HEK293T (cell line): ENCODE measurements around the gene IBA57.

ENCODE experiments used
- ARNT ChIP-seq: fragments of 450-650 bp; IDR thresholded peaks from 2 replicates; pipeline ENCODE4 v1.6.1; 2017; ENCODE audit warnings: mild to moderate bottlenecking
- BHLHE40 ChIP-seq: fragments of 450-650 bp; IDR thresholded peaks from 2 replicates; pipeline ENCODE4 v1.6.1; 2016; ENCODE audit warnings: mild to moderate bottlenecking, moderate library complexity, borderline replicate concordance
- CTBP1 ChIP-seq: fragments of 450-650 bp; IDR thresholded peaks from 2 replicates; pipeline ENCODE4 v1.6.1; 2016; ENCODE audit warnings: borderline replicate concordance
- ELF4 ChIP-seq: fragments of 450-650 bp; IDR thresholded peaks from 2 replicates; pipeline ENCODE4 v1.6.1; 2017; ENCODE audit warnings: antibody characterized with exemption
- FOXA1 ChIP-seq: fragments of 450-650 bp; IDR thresholded peaks from 2 replicates; pipeline ENCODE4 v1.6.1; 2016; ENCODE audit warnings: mild to moderate bottlenecking
- FOXK2 ChIP-seq: fragments of 450-650 bp; IDR thresholded peaks from 2 replicates; pipeline ENCODE4 v1.6.1; 2016; ENCODE audit warnings: mild to moderate bottlenecking
- FOXM1 ChIP-seq: fragments of 450-650 bp; IDR thresholded peaks from 2 replicates; pipeline ENCODE4 v1.6.1; 2017; ENCODE audit warnings: mild to moderate bottlenecking, borderline replicate concordance
- L3MBTL2 ChIP-seq: fragments of 450-650 bp; conservative IDR thresholded peaks from 2 replicates; pipeline ENCODE4 v1.6.1; 2016; ENCODE audit warnings: mild to moderate bottlenecking
- LEF1 ChIP-seq: fragments of 450-650 bp; IDR thresholded peaks from 2 replicates; pipeline ENCODE4 v1.6.1; 2017; ENCODE audit warnings: mild to moderate bottlenecking, borderline replicate concordance
- PKNOX1 ChIP-seq: fragments of 450-650 bp; IDR thresholded peaks from 2 replicates; pipeline ENCODE4 v1.6.1; 2016
- SP1 ChIP-seq: fragments of 450-650 bp; IDR thresholded peaks from 2 replicates; pipeline ENCODE4 v1.6.1; 2017
- TARDBP ChIP-seq: fragments of 450-650 bp; IDR thresholded peaks from 2 replicates; pipeline ENCODE4 v1.6.1; 2016

DNA sequence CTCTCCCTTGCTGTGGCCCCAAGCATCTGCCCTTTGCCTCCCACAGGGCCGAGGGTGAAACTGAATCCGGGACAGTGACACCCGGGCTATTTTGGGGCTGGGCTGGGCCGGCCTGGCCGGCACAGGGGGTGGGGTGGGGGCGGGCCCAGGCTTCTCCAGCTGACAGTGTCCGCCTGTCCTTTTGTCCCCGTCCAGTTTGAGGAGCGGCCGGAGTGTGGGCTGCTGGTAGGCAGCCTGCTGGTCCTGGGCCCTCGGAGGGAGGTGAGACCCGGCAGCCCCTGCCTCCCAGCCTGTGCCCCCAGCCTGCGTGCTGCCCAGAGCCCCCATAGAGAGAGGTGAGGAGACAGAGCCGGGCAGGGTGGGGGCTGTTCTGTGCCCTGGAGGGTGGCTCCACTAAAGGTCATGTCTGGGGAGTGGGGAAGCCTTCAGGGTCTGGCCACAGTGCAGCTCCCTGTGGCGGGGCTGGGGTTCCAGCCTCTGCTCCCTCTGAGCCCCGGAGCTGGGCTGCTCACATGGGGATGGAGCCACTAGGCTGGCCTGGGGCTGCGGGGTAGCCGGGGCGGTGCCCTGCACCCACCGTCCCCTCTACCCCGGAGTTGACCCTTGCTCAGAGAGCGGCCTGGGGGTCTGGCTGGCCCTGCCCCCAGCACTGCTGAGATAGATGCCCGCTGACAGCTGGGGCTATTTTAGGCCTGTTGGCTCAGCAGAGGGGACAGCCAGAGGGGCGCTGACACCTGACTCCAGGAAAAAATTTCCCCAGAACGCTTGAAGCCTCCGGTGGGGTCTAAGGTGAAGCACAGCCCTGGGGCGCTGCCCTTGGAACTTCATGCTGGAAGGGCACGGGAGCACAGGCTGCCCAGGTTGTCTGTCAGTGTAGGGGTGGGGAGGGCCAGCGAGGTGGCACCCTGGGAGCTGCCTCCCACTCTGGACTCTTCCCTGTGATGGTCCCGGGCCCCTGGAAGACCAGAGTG is 42.5 kb downstream of the IBA57 start, which contains the start of gene OBSCN:
- TF ChIP-seq BHLHE40: no peak
- no peak for TF ChIP-seq FOXK2
- no peak for TF ChIP-seq FOXA1
- TF ChIP-seq FOXM1: no peak
- TF ChIP-seq TARDBP: no peak
- no peak for TF ChIP-seq ELF4
- TF ChIP-seq ARNT: no peak
- no peak for TF ChIP-seq SP1
- no peak for TF ChIP-seq CTBP1
- no peak for TF ChIP-seq PKNOX1
- TF ChIP-seq LEF1: no peak
- no peak for TF ChIP-seq L3MBTL2
